ENCODE measurements around the gene CEBPE. TPM values are rescaled to one million over a fixed set of nuclear protein-coding genes. Genes with fewer than 3 reads are reported as not detected.

CEBPE gene
- polyA plus RNA-seq, 1 donor from 2014 or later, result not detected

DNA sequence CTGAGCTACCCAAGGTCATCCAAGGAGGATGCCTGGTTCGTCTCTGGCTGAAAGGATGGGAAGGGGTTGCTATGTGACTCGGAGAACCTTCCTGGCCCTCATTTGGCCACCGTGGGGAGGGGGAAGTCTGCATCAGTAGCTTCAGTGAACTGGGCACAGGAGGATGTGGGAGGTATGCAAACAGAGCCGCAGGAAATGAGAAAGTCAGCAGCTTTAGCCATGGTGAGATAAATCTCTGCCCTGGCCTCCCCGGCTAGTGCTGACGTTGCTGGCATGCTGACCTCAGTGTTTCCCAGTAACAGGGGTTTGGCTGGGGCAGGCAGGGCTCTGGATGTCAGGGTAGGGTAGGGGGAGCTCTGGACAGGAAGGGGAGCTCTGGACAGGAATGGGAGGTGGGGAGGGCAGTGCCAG is 2.3 kb upstream of the CEBPE start:
- Histone ChIP-seq H3K9me3 (ENCODE audit: low read length) (no peaks in the 10 kb centered on the region), H3F3A (ENCODE audit: insufficient read depth, low read length, poor library complexity, severe bottlenecking) (no peaks in the 10 kb centered on the region), H3K9ac (ENCODE audit: low read length) (peak overlapping the region; percentile 5), H3K9me2 (ENCODE audit: insufficient read depth, low read length) (no peaks in the 10 kb centered on the region), H3K4me3 (ENCODE audit: low read length) (no peak overlapping the region), H2AFZ (ENCODE audit: low read depth, low read length) (no peak overlapping the region), H3K27ac (ENCODE audit: low read length) (no peak overlapping the region), H3K36me3 (ENCODE audit: insufficient read depth, low read length) (no peaks in the 10 kb centered on the region), H3K79me2 (replicated peaks; ENCODE audit: insufficient read depth, low read length) (no peaks in the 10 kb centered on the region), H3K4me2 (ENCODE audit: low read length) (no peak overlapping the region), H3K27me3 (ENCODE audit: insufficient read depth, low read depth, low read length) (no peaks in the 10 kb centered on the region), H4K20me1 (ENCODE audit: insufficient read depth) (no peaks in the 10 kb centered on the region)
- TF ChIP-seq, protein P1, sequence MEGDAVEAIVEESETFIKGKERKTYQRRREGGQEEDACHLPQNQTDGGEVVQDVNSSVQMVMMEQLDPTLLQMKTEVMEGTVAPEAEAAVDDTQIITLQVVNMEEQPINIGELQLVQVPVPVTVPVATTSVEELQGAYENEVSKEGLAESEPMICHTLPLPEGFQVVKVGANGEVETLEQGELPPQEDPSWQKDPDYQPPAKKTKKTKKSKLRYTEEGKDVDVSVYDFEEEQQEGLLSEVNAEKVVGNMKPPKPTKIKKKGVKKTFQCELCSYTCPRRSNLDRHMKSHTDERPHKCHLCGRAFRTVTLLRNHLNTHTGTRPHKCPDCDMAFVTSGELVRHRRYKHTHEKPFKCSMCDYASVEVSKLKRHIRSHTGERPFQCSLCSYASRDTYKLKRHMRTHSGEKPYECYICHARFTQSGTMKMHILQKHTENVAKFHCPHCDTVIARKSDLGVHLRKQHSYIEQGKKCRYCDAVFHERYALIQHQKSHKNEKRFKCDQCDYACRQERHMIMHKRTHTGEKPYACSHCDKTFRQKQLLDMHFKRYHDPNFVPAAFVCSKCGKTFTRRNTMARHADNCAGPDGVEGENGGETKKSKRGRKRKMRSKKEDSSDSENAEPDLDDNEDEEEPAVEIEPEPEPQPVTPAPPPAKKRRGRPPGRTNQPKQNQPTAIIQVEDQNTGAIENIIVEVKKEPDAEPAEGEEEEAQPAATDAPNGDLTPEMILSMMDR (IDR thresholded peaks at IDR 0.05; ENCODE audit: poor library complexity, severe bottlenecking), result no peak
- TF ChIP-seq, protein P2, sequence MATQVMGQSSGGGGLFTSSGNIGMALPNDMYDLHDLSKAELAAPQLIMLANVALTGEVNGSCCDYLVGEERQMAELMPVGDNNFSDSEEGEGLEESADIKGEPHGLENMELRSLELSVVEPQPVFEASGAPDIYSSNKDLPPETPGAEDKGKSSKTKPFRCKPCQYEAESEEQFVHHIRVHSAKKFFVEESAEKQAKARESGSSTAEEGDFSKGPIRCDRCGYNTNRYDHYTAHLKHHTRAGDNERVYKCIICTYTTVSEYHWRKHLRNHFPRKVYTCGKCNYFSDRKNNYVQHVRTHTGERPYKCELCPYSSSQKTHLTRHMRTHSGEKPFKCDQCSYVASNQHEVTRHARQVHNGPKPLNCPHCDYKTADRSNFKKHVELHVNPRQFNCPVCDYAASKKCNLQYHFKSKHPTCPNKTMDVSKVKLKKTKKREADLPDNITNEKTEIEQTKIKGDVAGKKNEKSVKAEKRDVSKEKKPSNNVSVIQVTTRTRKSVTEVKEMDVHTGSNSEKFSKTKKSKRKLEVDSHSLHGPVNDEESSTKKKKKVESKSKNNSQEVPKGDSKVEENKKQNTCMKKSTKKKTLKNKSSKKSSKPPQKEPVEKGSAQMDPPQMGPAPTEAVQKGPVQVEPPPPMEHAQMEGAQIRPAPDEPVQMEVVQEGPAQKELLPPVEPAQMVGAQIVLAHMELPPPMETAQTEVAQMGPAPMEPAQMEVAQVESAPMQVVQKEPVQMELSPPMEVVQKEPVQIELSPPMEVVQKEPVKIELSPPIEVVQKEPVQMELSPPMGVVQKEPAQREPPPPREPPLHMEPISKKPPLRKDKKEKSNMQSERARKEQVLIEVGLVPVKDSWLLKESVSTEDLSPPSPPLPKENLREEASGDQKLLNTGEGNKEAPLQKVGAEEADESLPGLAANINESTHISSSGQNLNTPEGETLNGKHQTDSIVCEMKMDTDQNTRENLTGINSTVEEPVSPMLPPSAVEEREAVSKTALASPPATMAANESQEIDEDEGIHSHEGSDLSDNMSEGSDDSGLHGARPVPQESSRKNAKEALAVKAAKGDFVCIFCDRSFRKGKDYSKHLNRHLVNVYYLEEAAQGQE (IDR thresholded peaks at IDR 0.05; ENCODE audit: borderline replicate concordance), result no peak
- TF ChIP-seq SMC3 (conservative IDR thresholded peaks at IDR 0.05; ENCODE audit: poor library complexity), result no peak
- no peak for TF ChIP-seq MXI1 (conservative IDR thresholded peaks at IDR 0.05; ENCODE audit: poor library complexity, severe bottlenecking)
- TF ChIP-seq EP300 (conservative IDR thresholded peaks at IDR 0.05; ENCODE audit: poor library complexity, severe bottlenecking), result no peak
- no peak for TF ChIP-seq EZH2 (IDR thresholded peaks at IDR 0.05; ENCODE audit: borderline replicate concordance, insufficient read depth, low read length, poor library complexity, severe bottlenecking)
- no peak for TF ChIP-seq TAF1 (IDR thresholded peaks at IDR 0.05; ENCODE audit: low read depth)
- no peak for TF ChIP-seq POLR2AphosphoS5 (IDR thresholded peaks at IDR 0.05)
- no peak for TF ChIP-seq RAD21 (conservative IDR thresholded peaks at IDR 0.05)

DNA sequence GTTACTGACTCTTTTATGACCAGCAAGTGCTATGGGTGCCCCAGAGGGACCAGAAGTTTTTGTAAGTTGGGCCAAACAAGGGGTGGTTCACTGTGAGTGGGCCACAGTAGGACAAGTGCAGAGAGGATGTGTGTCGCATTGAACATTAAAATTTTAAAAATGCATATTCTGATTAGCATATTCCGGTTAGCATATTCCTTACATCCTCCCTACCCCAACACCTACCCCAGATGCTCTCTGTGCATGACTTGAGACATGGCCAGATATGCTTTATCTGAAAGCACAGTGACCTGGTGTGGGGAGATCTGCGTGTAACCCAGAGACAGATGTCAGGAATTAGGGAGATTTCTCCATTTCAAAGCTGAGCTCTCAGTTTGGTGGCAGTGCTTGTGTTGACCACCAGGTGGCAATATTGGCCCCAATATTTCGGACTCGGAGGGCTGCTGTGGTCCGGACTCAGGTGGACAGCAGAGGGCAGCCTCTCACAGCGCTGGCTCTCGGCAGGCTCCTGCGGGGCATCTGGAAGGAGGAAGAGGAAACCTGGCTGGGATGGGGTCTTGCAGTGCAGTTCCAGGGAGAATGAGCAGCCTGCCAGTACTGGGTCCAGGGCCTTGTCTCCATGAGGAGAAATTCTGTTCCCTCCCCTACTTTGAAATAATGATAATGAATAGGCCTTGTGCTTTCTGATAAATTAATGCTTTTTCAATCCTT is 1.6 kb upstream of the CEBPE start:
- peak; percentile 99 for TF ChIP-seq RAD21 (conservative IDR thresholded peaks at IDR 0.05)
- no peak for TF ChIP-seq MXI1 (conservative IDR thresholded peaks at IDR 0.05; ENCODE audit: poor library complexity, severe bottlenecking)
- peak; percentile 100 for TF ChIP-seq SMC3 (conservative IDR thresholded peaks at IDR 0.05; ENCODE audit: poor library complexity)
- TF ChIP-seq, protein P2 (IDR thresholded peaks at IDR 0.05; ENCODE audit: borderline replicate concordance), result no peak
- TF ChIP-seq TAF1 (IDR thresholded peaks at IDR 0.05; ENCODE audit: low read depth), result no peak
- no peak for TF ChIP-seq EZH2 (IDR thresholded peaks at IDR 0.05; ENCODE audit: borderline replicate concordance, insufficient read depth, low read length, poor library complexity, severe bottlenecking)
- TF ChIP-seq, protein P1 (IDR thresholded peaks at IDR 0.05; ENCODE audit: poor library complexity, severe bottlenecking), result peak; percentile 100
- TF ChIP-seq POLR2AphosphoS5 (IDR thresholded peaks at IDR 0.05), result no peak
- TF ChIP-seq EP300 (conservative IDR thresholded peaks at IDR 0.05; ENCODE audit: poor library complexity, severe bottlenecking), result peak; percentile 34
- H3F3A ChIP-seq (ENCODE audit: insufficient read depth, low read length, poor library complexity, severe bottlenecking), result no peaks in the 10 kb centered on the region
- no peaks in the 10 kb centered on the region for H4K20me1 ChIP-seq (ENCODE audit: insufficient read depth)
- H2AFZ ChIP-seq (ENCODE audit: low read depth, low read length), result no peak overlapping the region
- H3K4me2 ChIP-seq (ENCODE audit: low read length), result no peak overlapping the region
- H3K36me3 ChIP-seq (ENCODE audit: insufficient read depth, low read length), result no peaks in the 10 kb centered on the region
- H3K4me3 ChIP-seq (ENCODE audit: low read length), result no peak overlapping the region
- H3K79me2 ChIP-seq (replicated peaks; ENCODE audit: insufficient read depth, low read length), result no peaks in the 10 kb centered on the region
- no peaks in the 10 kb centered on the region for H3K9me3 ChIP-seq (ENCODE audit: low read length)
- H3K27ac ChIP-seq (ENCODE audit: low read length), result no peak overlapping the region
- peak overlapping the region; percentile 5 for H3K9ac ChIP-seq (ENCODE audit: low read length)
- no peaks in the 10 kb centered on the region for H3K9me2 ChIP-seq (ENCODE audit: insufficient read depth, low read length)
- no peaks in the 10 kb centered on the region for H3K27me3 ChIP-seq (ENCODE audit: insufficient read depth, low read depth, low read length)
